GM10248 (cell line): Measurements from ENCODE around the gene STRA8.

Source experiments
- CTCF ChIA-PET: fragments of 300-600 bp; sonication (Branson Sonifier 250); formaldehyde crosslinking; extraction: SDS; loops from one replicate; lab custom pipeline; 2021; ENCODE audit warnings: antibody characterized with exemption; lab: Yijun Ruan, JAX
- POLR2A ChIA-PET: fragments of 350-650 bp; sonication (Branson Sonifier 250); formaldehyde crosslinking; extraction: SDS; loops from one replicate; lab custom pipeline; 2020; ENCODE audit warnings: antibody characterized with exemption; lab: Yijun Ruan, JAX
- DNase-seq: peaks from one replicate; pipeline ENCODE4 v3.0.0; 2012; ENCODE audit errors: extremely low spot score
- CTCF ChIP-seq: IDR thresholded peaks from 2 replicates; pipeline ENCODE4 v1.5.1; 2012; ENCODE audit warnings: mild to moderate bottlenecking, low read depth; ENCODE audit errors: extremely low read depth, missing control alignments, control extremely low read depth

The STRA8 gene

GRCh38 chr7:135201350-135201749 lies 32.3 kb upstream of the STRA8 start:
- DNase-seq, result no peak
- ChIA-PET POLR2A (no interaction called here), CTCF (interaction anchor here (1.3 to 1.6 kb wide), 2 partner anchors 8 to 11 kb away, joined by 6 to 10 read pairs; no protein-coding TSS in a partner anchor)
- TF ChIP-seq CTCF, result no peak

- TF ChIP-seq CTCF, result no peak
- ChIA-PET POLR2A (interaction anchor here (1.4 kb wide), 1 partner anchor 15 kb away, joined by 5 read pairs; no protein-coding TSS in a partner anchor), CTCF (interaction anchor here (0.9 to 1.7 kb wide), 8 partner anchors 14 to 212 kb away, joined by 3 to 10 read pairs (median 4); no protein-coding TSS in a partner anchor)
- no peak for DNase-seq
Observed at GRCh38 chr7:135204341-135204749, 29.3 kb upstream of the STRA8 start.

GRCh38 chr7:135204876-135205275 lies 28.8 kb upstream of the STRA8 start:
- ChIA-PET CTCF (interaction anchor here (0.9 to 1.9 kb wide), 11 partner anchors 11 to 212 kb away, joined by 3 to 10 read pairs (median 4); no protein-coding TSS in a partner anchor), POLR2A (interaction anchor here (1.4 kb wide), 1 partner anchor 16 kb away, joined by 5 read pairs; no protein-coding TSS in a partner anchor)
- TF ChIP-seq CTCF, result no peak
- DNase-seq, result no peak

GRCh38 chr7:135205850-135206249 lies 27.8 kb upstream of the STRA8 start:
- TF ChIP-seq CTCF, result no peak
- ChIA-PET POLR2A (no interaction called here), CTCF (interaction anchor here (0.9 to 1.9 kb wide), 7 partner anchors 10 to 213 kb away, joined by 3 to 10 read pairs (median 4); no protein-coding TSS in a partner anchor)
- DNase-seq, result no peak

- CTCF ChIA-PET, result interaction anchor here (1.1 to 2.5 kb wide), 3 partner anchors 11 to 38 kb away, joined by 3 to 13 read pairs (median 5); no protein-coding TSS in a partner anchor
- DNase-seq, result peak; percentile 65
- no peak for TF ChIP-seq CTCF
- POLR2A ChIA-PET, result interaction anchor here (0.6 kb wide), 2 partner anchors 28 to 219 kb away, joined by 3 to 4 read pairs; no protein-coding TSS in a partner anchor
Observed at GRCh38 chr7:135206941-135207391, 26.7 kb upstream of the STRA8 start.

GRCh38 chr7:135207406-135208101 lies 26.1 kb upstream of the STRA8 start:
- DNase-seq, result no peak
- ChIA-PET CTCF (interaction anchor here (1.0 to 2.5 kb wide), 4 partner anchors 12 to 38 kb away, joined by 3 to 13 read pairs (median 4); no protein-coding TSS in a partner anchor), POLR2A (interaction anchor here (0.6 to 1.5 kb wide), 2 partner anchors 19 to 29 kb away, joined by 3 to 4 read pairs; no protein-coding TSS in a partner anchor)
- TF ChIP-seq CTCF, result no peak
